Ectodermal cell (in vitro differentiated cells): ENCODE results near the gene SLC25A11.
A peak's percentile ranks its signal among the peaks of the same experiment; 100 is the strongest.

Experiments
- H3K27ac ChIP-seq: 2 replicates; pipeline ENCODE4 v1.7.0; 2013; ENCODE audit warnings: mild to moderate bottlenecking, low read depth, low read length; ENCODE audit not compliant: insufficient read depth, poor library complexity, severe bottlenecking
- H3K27me3 ChIP-seq: 2 replicates; pipeline ENCODE4 v1.7.0; 2013; ENCODE audit warnings: mild to moderate bottlenecking, low read length; ENCODE audit not compliant: insufficient read depth, control insufficient read depth, poor library complexity, severe bottlenecking
- H3K36me3 ChIP-seq: one replicate; pipeline ENCODE4 v1.7.0; 2013; ENCODE audit warnings: low read length; ENCODE audit not compliant: control insufficient read depth, insufficient read depth
- H3K4me1 ChIP-seq: one replicate; pipeline ENCODE4 v1.7.0; 2013; ENCODE audit warnings: low read length; ENCODE audit not compliant: control insufficient read depth, insufficient read depth
- H3K4me3 ChIP-seq: 2 replicates; pipeline ENCODE4 v1.7.0; 2013; ENCODE audit warnings: low read depth, low read length, control low read depth; ENCODE audit not compliant: insufficient read depth
- H3K9me3 ChIP-seq: 2 replicates; pipeline ENCODE4 v1.7.0; 2013; ENCODE audit warnings: mild to moderate bottlenecking, low read length, moderate library complexity; ENCODE audit not compliant: control insufficient read depth
- WGBS, 2 experiments: methylation state at CpG; one replicate each; pipeline ENCODE4 v1.1.7; 2013; ENCODE audit warnings: missing lambda C conversion rate in 2 of 2; 5-methylcytosine and 5-hydroxymethylcytosine counted together

SLC25A11 gene

GRCh38 chr17:4950746-4951204 lies 10.9 kb upstream of the SLC25A11 start, which contains the start of gene ENO3:
ENO3 (plus strand) TSS chr17:4951119; CDS start chr17:4951830, 711 bp downstream.
- peak within 1 kb of the TSS; percentile 97 for H3K4me3 ChIP-seq
- no peaks in the 10 kb centered on the region for H3K27me3 ChIP-seq
- peaks cover 25% of the 10 kb centered on the region for H3K4me1 ChIP-seq
- no peaks in the 10 kb centered on the region for H3K9me3 ChIP-seq
- WGBS, 2 experiments, result 14 to 19% methylated on average over 7 of the region's 7 CpGs
- peak within 1 kb of the TSS; percentile 91 for H3K27ac ChIP-seq
- no peaks in the 10 kb centered on the region for H3K36me3 ChIP-seq

GRCh38 chr17:4950075-4950745 lies 10.4 kb upstream of the SLC25A11 start:
- whole genome bisulfite sequencing, 2 experiments, result 1% methylated on average over 52 of the region's 52 CpGs
- peaks cover 5% of the 10 kb centered on the region for H3K36me3 ChIP-seq
- peaks cover 25% of the 10 kb centered on the region for H3K4me1 ChIP-seq
- peak overlapping the region; percentile 97 for H3K4me3 ChIP-seq
- no peaks in the 10 kb centered on the region for H3K27me3 ChIP-seq
- H3K27ac ChIP-seq, result peak overlapping the region; percentile 91
- H3K9me3 ChIP-seq, result no peaks in the 10 kb centered on the region

- no peaks in the 10 kb centered on the region for H3K9me3 ChIP-seq
- WGBS, 2 experiments, result 0% methylated on average over 75 of the region's 75 CpGs
- H3K27ac ChIP-seq, result peak overlapping the region; percentile 91
These were observed 9.7 kb upstream of the SLC25A11 start for GRCh38 chr17:4949321-4950074.

GRCh38 chr17:4948931-4949320 lies 9.1 kb upstream of the SLC25A11 start:
- H3K36me3 ChIP-seq, result peaks cover 12% of the 10 kb centered on the region
- H3K4me3 ChIP-seq, result peak overlapping the region; percentile 97

More at GRCh38 chr17:4949321-4950074, 9.7 kb upstream of the SLC25A11 start:
- H3K27me3 ChIP-seq, result no peaks in the 10 kb centered on the region
- H3K36me3 ChIP-seq, result peaks cover 12% of the 10 kb centered on the region
- peaks cover 25% of the 10 kb centered on the region for H3K4me1 ChIP-seq
- H3K4me3 ChIP-seq, result peak overlapping the region; percentile 97

GRCh38 chr17:4948166-4948930 lies 8.5 kb upstream of the SLC25A11 start, which contains the start of gene PFN1:
PFN1 (minus strand) TSS chr17:4948530; CDS start chr17:4948394, 136 bp downstream.
- peaks cover 15% of the 10 kb centered on the region for H3K36me3 ChIP-seq
- 0% methylated on average over 53 of the region's 59 CpGs for whole genome bisulfite sequencing, 2 experiments
- H3K27me3 ChIP-seq, result no peaks in the 10 kb centered on the region
- peak within 1 kb of the TSS; percentile 91 for H3K27ac ChIP-seq
- H3K4me3 ChIP-seq, result peak within 1 kb of the TSS; percentile 97
- H3K4me1 ChIP-seq, result peaks cover 23% of the 10 kb centered on the region
- no peaks in the 10 kb centered on the region for H3K9me3 ChIP-seq

More at GRCh38 chr17:4948931-4949320, 9.1 kb upstream of the SLC25A11 start:
- H3K4me1 ChIP-seq, result peaks cover 25% of the 10 kb centered on the region
- WGBS, 2 experiments, result 0% methylated on average over 40 of the region's 40 CpGs
- H3K27me3 ChIP-seq, result no peaks in the 10 kb centered on the region
- no peaks in the 10 kb centered on the region for H3K9me3 ChIP-seq
- peak overlapping the region; percentile 91 for H3K27ac ChIP-seq

- Histone ChIP-seq H3K36me3 (peaks cover 23% of the 10 kb centered on the region), H3K4me3 (peak overlapping the region; percentile 97), H3K27me3 (no peaks in the 10 kb centered on the region), H3K4me1 (peaks cover 23% of the 10 kb centered on the region), H3K27ac (peak overlapping the region; percentile 91), H3K9me3 (no peaks in the 10 kb centered on the region)
- 0% methylated on average over 51 of the region's 56 CpGs for WGBS, 2 experiments
These were observed 7.7 kb upstream of the SLC25A11 start for GRCh38 chr17:4947411-4948165.

- H3K4me3 ChIP-seq, result peak overlapping the region; percentile 97
- 2 to 3% methylated on average over 7 of the region's 7 CpGs for WGBS, 2 experiments
- H3K4me1 ChIP-seq, result peaks cover 20% of the 10 kb centered on the region
- no peaks in the 10 kb centered on the region for H3K27me3 ChIP-seq
- H3K27ac ChIP-seq, result no peak overlapping the region
- H3K36me3 ChIP-seq, result peaks cover 29% of the 10 kb centered on the region
- no peaks in the 10 kb centered on the region for H3K9me3 ChIP-seq
These were observed 7.2 kb upstream of the SLC25A11 start for GRCh38 chr17:4947010-4947410.

GRCh38 chr17:4946312-4946976 lies 6.6 kb upstream of the SLC25A11 start:
- H3K27me3 ChIP-seq, result no peaks in the 10 kb centered on the region
- peaks cover 15% of the 10 kb centered on the region for H3K4me1 ChIP-seq
- peaks cover 29% of the 10 kb centered on the region for H3K36me3 ChIP-seq
- H3K4me3 ChIP-seq, result peak overlapping the region; percentile 97
- H3K27ac ChIP-seq, result no peak overlapping the region
- H3K9me3 ChIP-seq, result no peaks in the 10 kb centered on the region
- WGBS, 2 experiments, result 59 to 65% methylated on average over 14 to 16 of the region's 16 CpGs

- H3K4me3 ChIP-seq, result no peak overlapping the region
- H3K27me3 ChIP-seq, result no peaks in the 10 kb centered on the region
- no peaks in the 10 kb centered on the region for H3K9me3 ChIP-seq
- H3K27ac ChIP-seq, result no peak overlapping the region
- WGBS, 2 experiments, result 74 to 81% methylated on average over 3 to 4 of the region's 4 CpGs
- H3K4me1 ChIP-seq, result peaks cover 15% of the 10 kb centered on the region
- peaks cover 29% of the 10 kb centered on the region for H3K36me3 ChIP-seq
These were observed 6.1 kb upstream of the SLC25A11 start for GRCh38 chr17:4945944-4946280.
